H1 (cell line): Measurements from ENCODE around the gene GRIK2. TPM values are rescaled to one million over a fixed set of nuclear protein-coding genes. Genes with fewer than 3 reads are reported as not detected.

Experiments used
- CTCF ChIA-PET: fragments of 300-600 bp; sonication (Branson Sonifier 250); formaldehyde crosslinking; loops from one replicate; lab custom pipeline; 2021; ENCODE audit not compliant: partially characterized antibody; lab: Charles Lee
- POLR2A ChIA-PET: fragments of 300-600 bp; sonication (Branson Sonifier 250); formaldehyde crosslinking; loops from one replicate; lab custom pipeline; 2021; ENCODE audit warnings: inconsistent platforms; ENCODE audit not compliant: partially characterized antibody; lab: Charles Lee
- DNase-seq, 2 experiments: peaks; one replicate each; pipeline versions ENCODE4 v3.0.0 to v3.0.0-alpha.2; 2010 to 2022; ENCODE audit warnings: low spot score in 2 of 2, low read depth in 1 of 2, mixed read lengths in 1 of 2
- FAIRE-seq: peaks from 2 replicates; lab custom pipeline; 2011; peaks lifted over from hg19 to GRCh38; lab: Jason Lieb, UNC
- H2AFZ ChIP-seq: 2 replicates; pipeline ENCODE4 v1.8.1; 2012; ENCODE audit warnings: low read length, inconsistent platforms
- H2AK5ac ChIP-seq: 2 replicates; pipeline ENCODE4 v1.6.1; 2013; ENCODE audit warnings: low read depth, low read length
- H2BK120ac ChIP-seq: replicated peaks from 2 replicates; pipeline ENCODE3; 2013; ENCODE audit warnings: low read depth, low read length, inconsistent platforms
- H2BK12ac ChIP-seq: 2 replicates; pipeline ENCODE4 v1.6.1; 2013; ENCODE audit warnings: low read depth, low read length
- H2BK15ac ChIP-seq: 2 replicates; pipeline ENCODE4 v1.6.1; 2013; ENCODE audit warnings: low read length
- H2BK20ac ChIP-seq: 2 replicates; pipeline ENCODE4 v1.6.1; 2013; ENCODE audit warnings: low read length
- H2BK5ac ChIP-seq: 2 replicates; pipeline ENCODE4 v1.6.1; 2013; ENCODE audit warnings: low read depth, low read length
- H3K14ac ChIP-seq: 2 replicates; pipeline ENCODE4 v1.6.1; 2013; ENCODE audit warnings: inconsistent platforms; ENCODE audit not compliant: insufficient read length
- H3K18ac ChIP-seq: 2 replicates; pipeline ENCODE4 v1.6.1; 2013; ENCODE audit warnings: low read length; ENCODE audit errors: extremely low read depth
- H3K23ac ChIP-seq: 2 replicates; pipeline ENCODE4 v1.6.1; 2013; ENCODE audit warnings: inconsistent platforms; ENCODE audit not compliant: insufficient read length
- H3K23me2 ChIP-seq: 2 replicates; pipeline ENCODE4 v1.6.1; 2013; ENCODE audit warnings: low read depth, low read length
- H3K27ac ChIP-seq: 2 replicates; pipeline ENCODE4 v1.6.1; 2011; ENCODE audit warnings: low read depth, low read length, inconsistent platforms
- H3K27me3 ChIP-seq, 4 experiments: replicated peaks in 1 of 4; 1 replicate in 1 of 4; 2 replicates in 3 of 4; pipeline versions ENCODE4 v1.6.1 to v1.8.1; 2011 to 2013; ENCODE audit warnings: low read length in 3 of 4, mild to moderate bottlenecking in 3 of 4, inconsistent platforms in 2 of 4, mixed read lengths in 2 of 4, moderate library complexity in 1 of 4; ENCODE audit not compliant: control insufficient read depth in 3 of 4, insufficient read depth in 3 of 4; ENCODE audit errors: extremely low read depth in 1 of 4
- H3K36me3 ChIP-seq, 4 experiments: 2 replicates each; pipeline versions ENCODE4 v1.6.1 to v1.8.1; 2011 to 2013; ENCODE audit warnings: mild to moderate bottlenecking in 4 of 4, low read length in 3 of 4, moderate library complexity in 2 of 4, control low read depth in 1 of 4, inconsistent platforms in 1 of 4; ENCODE audit not compliant: insufficient read depth in 4 of 4, control insufficient read depth in 2 of 4
- H3K4ac ChIP-seq: replicated peaks from 2 replicates; pipeline ENCODE3; 2013; ENCODE audit warnings: low read length, low read depth, mixed read lengths, inconsistent platforms; ENCODE audit not compliant: insufficient read length
- H3K4me1 ChIP-seq, 4 experiments: replicated peaks in 1 of 4; 1 replicate in 1 of 4; 2 replicates in 3 of 4; pipeline versions ENCODE4 v1.6.1 to v1.8.1; 2011 to 2013; ENCODE audit warnings: low read length in 3 of 4, inconsistent platforms in 2 of 4, mixed read lengths in 1 of 4; ENCODE audit not compliant: insufficient read depth in 4 of 4, control insufficient read depth in 3 of 4
- H3K4me2 ChIP-seq, 2 experiments: 2 replicates each; pipeline versions ENCODE4 v1.6.1 to v1.8.1; 2011 to 2013; ENCODE audit warnings: low read depth in 2 of 2, low read length in 2 of 2, control low read depth in 1 of 2, inconsistent platforms in 1 of 2, mild to moderate bottlenecking in 1 of 2; ENCODE audit not compliant: insufficient read depth in 1 of 2
- H3K4me3 ChIP-seq, 4 experiments: fragments of 200-600, 300-600 bp in 1 of 4; sonication (generic), shearing (Covaris generic), sonication (Bioruptor Twin) in 1 of 4; 2 replicates each; pipeline versions ENCODE4 v1.5.1 to v1.8.1; 2011 to 2016; ENCODE audit warnings: low read length in 4 of 4, low read depth in 3 of 4, control low read depth in 2 of 4, inconsistent platforms in 2 of 4, mild to moderate bottlenecking in 2 of 4, mixed read lengths in 1 of 4, moderate library complexity in 1 of 4; ENCODE audit not compliant: insufficient read depth in 2 of 4; ENCODE audit errors: extremely low read depth in 1 of 4
- H3K56ac ChIP-seq: replicated peaks from 2 replicates; pipeline ENCODE3; 2013; ENCODE audit warnings: low read depth, mild to moderate bottlenecking, mixed read lengths, low read length, inconsistent platforms; ENCODE audit not compliant: insufficient read length
- H3K79me1 ChIP-seq: 2 replicates; pipeline ENCODE4 v1.6.1; 2013; ENCODE audit warnings: low read depth, low read length, control low read depth
- H3K79me2 ChIP-seq, 2 experiments: 2 replicates each; pipeline versions ENCODE4 v1.6.1 to v1.8.1; 2012 to 2013; ENCODE audit warnings: low read length in 2 of 2, mild to moderate bottlenecking in 2 of 2, inconsistent platforms in 1 of 2; ENCODE audit not compliant: insufficient read depth in 2 of 2, control insufficient read depth in 1 of 2
- H3K9ac ChIP-seq, 4 experiments: replicated peaks in 1 of 4; 1 replicate in 1 of 4; 2 replicates in 3 of 4; pipeline versions ENCODE4 v1.6.1 to v1.8.1; 2011 to 2013; ENCODE audit warnings: low read depth in 3 of 4, low read length in 3 of 4, control low read depth in 2 of 4, mild to moderate bottlenecking in 2 of 4, moderate library complexity in 2 of 4, inconsistent platforms in 1 of 4; ENCODE audit errors: extremely low read depth in 1 of 4
- H3K9me3 ChIP-seq, 2 experiments: 2 replicates each; pipeline versions ENCODE4 v1.6.1 to v1.8.1; 2012 to 2013; ENCODE audit warnings: mild to moderate bottlenecking in 2 of 2, moderate library complexity in 2 of 2, control low read depth in 1 of 2, inconsistent platforms in 1 of 2, low read depth in 1 of 2, low read length in 1 of 2, mixed read lengths in 1 of 2; ENCODE audit not compliant: insufficient read depth in 2 of 2
- H4K20me1 ChIP-seq, 2 experiments: replicated peaks in 1 of 2; 2 replicates each; pipeline versions ENCODE3 to v1.8.1; 2011 to 2013; ENCODE audit warnings: inconsistent platforms in 2 of 2, low read length in 2 of 2, mild to moderate bottlenecking in 1 of 2; ENCODE audit not compliant: insufficient read depth in 2 of 2, control insufficient read depth in 1 of 2
- H4K5ac ChIP-seq: 2 replicates; pipeline ENCODE4 v1.6.1; 2013; ENCODE audit warnings: low read length, low read depth, mixed read lengths, inconsistent platforms; ENCODE audit not compliant: insufficient read length
- H4K8ac ChIP-seq: 2 replicates; pipeline ENCODE4 v1.8.0; 2013; ENCODE audit warnings: mild to moderate bottlenecking, moderate library complexity, low read length, inconsistent platforms; ENCODE audit not compliant: insufficient read depth; ENCODE audit errors: extremely low read depth
- H4K91ac ChIP-seq: replicated peaks from 2 replicates; pipeline ENCODE3; 2013; ENCODE audit warnings: low read length, mixed read lengths, inconsistent platforms; ENCODE audit not compliant: insufficient read length
- ASH2L ChIP-seq: fragments of 200-600, 300-600 bp; sonication (generic); IDR thresholded peaks from one replicate; pipeline ENCODE4 v1.7.1; 2017; ENCODE audit warnings: low read length
- CBX5 ChIP-seq: fragments of 300-800, 300-1000 bp; sonication (generic); IDR thresholded peaks from 2 replicates; pipeline ENCODE4 v1.7.1; 2016; ENCODE audit warnings: antibody characterized with exemption, low read length, low read depth
- CEBPB ChIP-seq: IDR thresholded peaks from 2 replicates; pipeline ENCODE4 v1.6.1; 2012; ENCODE audit warnings: low read depth, low read length
- CHD1 ChIP-seq: IDR thresholded peaks from 2 replicates; pipeline ENCODE4 v1.6.1; 2012; ENCODE audit warnings: low read depth, low read length, improper control_type of control experiment
- CREB1 ChIP-seq: IDR thresholded peaks from 2 replicates; pipeline ENCODE4 v1.6.1; 2012; ENCODE audit warnings: inconsistent platforms
- GTF2F1 ChIP-seq: IDR thresholded peaks from 2 replicates; pipeline ENCODE4 v1.6.1; 2012; ENCODE audit warnings: low read depth, low read length, improper control_type of control experiment, borderline replicate concordance
- KDM1A ChIP-seq: fragments of 200-600, 300-600 bp; sonication (generic); IDR thresholded peaks from 2 replicates; pipeline ENCODE4 v1.7.1; 2016; ENCODE audit warnings: mild to moderate bottlenecking, low read length, borderline replicate concordance
- KDM5A ChIP-seq: fragments of 200-600 bp; IDR thresholded peaks from 2 replicates; pipeline ENCODE4 v1.7.1; 2012; ENCODE audit warnings: mild to moderate bottlenecking, low read length, inconsistent platforms, mixed read lengths
- NRF1 ChIP-seq: IDR thresholded peaks from 2 replicates; pipeline ENCODE4 v1.6.1; 2011; ENCODE audit warnings: mild to moderate bottlenecking, low read depth, low read length, improper control_type of control experiment
- PHF8 ChIP-seq: fragments of 200-600 bp; sonication (generic); conservative IDR thresholded peaks from 2 replicates; pipeline ENCODE4 v1.7.1; 2012; ENCODE audit warnings: low read depth, mild to moderate bottlenecking, inconsistent platforms, low read length, moderate library complexity
- SIRT6 ChIP-seq: IDR thresholded peaks from one replicate; pipeline ENCODE4 v1.7.1; 2012; ENCODE audit warnings: low read length, inconsistent platforms
- SIX5 ChIP-seq: IDR thresholded peaks from 2 replicates; pipeline ENCODE4 v1.6.1; 2011; ENCODE audit warnings: mild to moderate bottlenecking, low read depth, low read length
- TAF7 ChIP-seq: optimal IDR thresholded peaks from 2 replicates; pipeline ENCODE3; 2011; ENCODE audit warnings: low read depth, mild to moderate bottlenecking, inconsistent platforms, low read length, moderate library complexity, borderline replicate concordance
- WGBS, 2 experiments: shearing (Covaris generic) in 1 of 2; methylation state at CpG; one replicate each; pipeline versions ENCODE4 v1.1.6 to v1.1.7; 2013 to 2015; ENCODE audit warnings: low lambda C conversion rate in 2 of 2, mixed read lengths in 2 of 2, inconsistent platforms in 1 of 2, low coverage in 1 of 2, missing lambda C conversion rate in 1 of 2; ENCODE audit not compliant: insufficient replicate concordance in 2 of 2, insufficient coverage in 1 of 2, insufficient read length in 1 of 2; ENCODE audit errors: extremely low coverage in 1 of 2, missing lambda C conversion rate in 1 of 2; 5-methylcytosine and 5-hydroxymethylcytosine counted together
- polyA plus RNA-seq, 7 experiments: library from polyadenylated mRNA; depleted of rRNA in 3 of 7; stranded (reverse) in 5 of 7; unstranded in 2 of 7; fragments of >200 nt in 5 of 7; fragments of 200-250 nt in 2 of 7; gene quantifications; 1 replicate in 5 of 7; 2 replicates in 1 of 7; 4 replicates in 1 of 7; pipeline versions ENCODE4 v1.2.1 to v1.2.3, GENCODE V29; 2011 to 2013; ENCODE audit warnings: missing spikeins in 2 of 7, mixed read lengths in 2 of 7
- total RNA-seq: library from RNA; stranded (reverse); fragmentation: NEBNext Ultra II Directional; extraction: Animal tissue kit (Norgen Biotek cat#: 25700); gene quantifications from 2 replicates; pipeline ENCODE4 v1.2.1, GENCODE V29; 2021
- TF ChIP-seq, protein P1 (sequence below): IDR thresholded peaks from 2 replicates; pipeline ENCODE4 v1.6.1; 2011; ENCODE audit warnings: low read depth, mild to moderate bottlenecking, low read length; ENCODE audit not compliant: insufficient read depth

Gene GRIK2
- total and polyA plus RNA-seq, 2 of the 8 experiments (the other 6 are each of a cell fraction or from before 2014, with no cell fraction given) = 1.8 to 2.2 TPM

DNA sequence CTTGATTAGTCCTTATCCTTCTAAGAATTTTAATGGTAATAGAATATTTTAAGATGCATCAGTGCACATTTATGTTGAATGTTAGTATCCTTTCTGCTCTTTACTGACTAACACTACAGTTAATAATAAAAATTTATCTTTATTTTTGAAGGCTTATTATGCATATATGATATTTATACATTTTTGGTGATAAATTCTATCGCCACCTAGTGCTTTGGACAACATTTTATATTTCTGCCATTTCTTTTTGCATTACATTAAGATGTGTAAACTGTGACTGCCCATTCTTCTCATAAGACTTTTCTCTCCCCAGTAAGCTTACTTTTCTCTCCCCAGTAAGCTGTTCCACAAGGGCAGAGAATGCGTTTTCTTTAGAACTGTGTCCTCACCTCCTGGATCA, 252.3 kb downstream of the GRIK2 start:
- no peak overlapping the region for H2BK120ac ChIP-seq
- no peak for FAIRE-seq
- no peak for DNase-seq
- H3K4me1 ChIP-seq = peaks cover 0 to 8% (median 4%) of the 10 kb centered on the region in 4 experiments; a peak in 5 of 7 replicates
- H3K18ac ChIP-seq = no peak overlapping the region
- POLR2A ChIA-PET = no interaction called here
- no peak overlapping the region for H2AK5ac ChIP-seq
- 90% methylated on average over 2 of the region's 2 CpGs; no CpG with 5 or more reads in 1 of the 2 experiments for WGBS, 2 experiments
- no peak overlapping the region for H2BK20ac ChIP-seq
- no peak overlapping the region for H3K27ac ChIP-seq
- H3K4me3 ChIP-seq = no peak overlapping the region
- no peaks in the 10 kb centered on the region for H3K79me1 ChIP-seq
- no peak overlapping the region for H2BK15ac ChIP-seq
- no peak overlapping the region for H2AFZ ChIP-seq
- H3K23me2 ChIP-seq = no peaks in the 10 kb centered on the region
- no peak overlapping the region for H3K56ac ChIP-seq
- H2BK12ac ChIP-seq = no peak overlapping the region
- H3K36me3 ChIP-seq = no peaks in the 10 kb centered on the region
- no peaks in the 10 kb centered on the region for H3K27me3 ChIP-seq
- no peak overlapping the region for H4K91ac ChIP-seq
- H3K23ac ChIP-seq = no peak overlapping the region
- no peaks in the 10 kb centered on the region for H4K20me1 ChIP-seq
- CTCF ChIA-PET = no interaction called here
- H3K9me3 ChIP-seq = no peaks in the 10 kb centered on the region
- H2BK5ac ChIP-seq = no peak overlapping the region
- no peak overlapping the region for H4K5ac ChIP-seq
- no peak overlapping the region for H3K4me2 ChIP-seq
- H4K8ac ChIP-seq = no peak overlapping the region
- no peak overlapping the region for H3K4ac ChIP-seq
- H3K14ac ChIP-seq = no peak overlapping the region
- H3K9ac ChIP-seq = no peak overlapping the region
- H3K79me2 ChIP-seq = no peaks in the 10 kb centered on the region
- TF ChIP-seq PHF8 (no peak), CHD1 (no peak), KDM5A (no peak), GTF2F1 (no peak), CBX5 (no peak), NRF1 (no peak), TAF7 (no peak), SIRT6 (no peak), KDM1A (no peak), ASH2L (no peak), CREB1 (no peak), SIX5 (no peak), CEBPB (no peak)
- TF ChIP-seq, protein P1, sequence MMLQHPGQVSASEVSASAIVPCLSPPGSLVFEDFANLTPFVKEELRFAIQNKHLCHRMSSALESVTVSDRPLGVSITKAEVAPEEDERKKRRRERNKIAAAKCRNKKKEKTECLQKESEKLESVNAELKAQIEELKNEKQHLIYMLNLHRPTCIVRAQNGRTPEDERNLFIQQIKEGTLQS = no peak
